HG02623 (cell line): ENCODE measurements around the gene DDN.

ENCODE experiments used
- ATAC-seq: cut with Tn5 transposase; IDR thresholded peaks from one replicate; pipeline ENCODE4 v1.9.1; 2021; ENCODE audit warnings: moderate library complexity; ENCODE audit not compliant: unreplicated experiment

DDN gene

GRCh38 chr12:49015196-49015595 lies 16.0 kb upstream of the DDN start:
- ATAC-seq, result no peak

- ATAC-seq, result no peak
Measured at GRCh38 chr12:49014547-49014946, 15.4 kb upstream of the DDN start.

DNA sequence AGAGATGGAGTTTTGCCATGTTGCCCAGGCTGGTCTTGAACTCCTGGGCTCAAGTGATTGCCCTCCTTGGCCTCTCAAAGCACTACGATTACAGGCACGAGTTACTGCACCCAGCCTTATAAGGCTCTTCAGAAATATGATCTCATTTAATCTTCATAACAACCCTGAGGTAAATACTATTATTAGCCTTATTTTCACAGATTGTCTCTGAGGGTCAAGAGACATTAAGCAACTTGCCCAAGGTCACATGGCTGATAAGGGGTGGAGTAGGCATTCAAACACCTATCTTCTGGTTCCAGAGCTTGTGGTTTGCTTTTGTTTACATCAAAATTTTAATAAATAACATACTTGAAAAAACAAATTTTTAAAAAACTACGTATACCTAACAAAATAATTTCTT lies 14.3 kb upstream of the DDN start:
- no peak for ATAC-seq

GRCh38 chr12:49012739-49013138 lies 13.6 kb upstream of the DDN start:
- ATAC-seq, result no peak

DNA sequence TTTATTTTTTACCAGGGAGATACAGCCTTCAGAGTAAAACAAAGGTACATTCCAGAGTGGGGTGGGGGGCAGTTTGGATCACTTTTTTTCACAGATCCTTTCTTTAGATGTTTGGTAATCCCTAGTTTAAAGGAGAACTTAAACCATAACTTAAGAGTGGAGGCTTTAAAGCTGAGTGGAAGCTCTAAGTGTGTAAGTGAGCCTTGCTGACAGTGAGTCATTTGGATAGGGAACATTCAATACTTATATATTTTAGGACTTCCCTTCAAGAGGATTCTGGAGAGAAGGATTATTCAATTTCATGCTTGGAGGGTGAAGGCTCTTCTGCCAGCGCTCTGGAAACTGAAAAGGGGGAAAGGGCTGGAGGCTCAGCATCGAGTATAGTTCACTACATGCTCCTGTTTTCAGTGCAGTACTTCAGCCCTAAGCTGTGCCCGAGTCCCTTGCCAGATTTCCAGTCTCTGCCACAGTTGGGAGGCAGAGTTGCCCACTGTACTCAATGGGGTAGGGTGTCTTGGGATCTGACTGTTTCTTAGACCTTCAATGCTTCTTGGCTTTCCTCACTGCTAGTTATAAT lies 11.0 kb upstream of the DDN start:
- no peak for ATAC-seq

DNA sequence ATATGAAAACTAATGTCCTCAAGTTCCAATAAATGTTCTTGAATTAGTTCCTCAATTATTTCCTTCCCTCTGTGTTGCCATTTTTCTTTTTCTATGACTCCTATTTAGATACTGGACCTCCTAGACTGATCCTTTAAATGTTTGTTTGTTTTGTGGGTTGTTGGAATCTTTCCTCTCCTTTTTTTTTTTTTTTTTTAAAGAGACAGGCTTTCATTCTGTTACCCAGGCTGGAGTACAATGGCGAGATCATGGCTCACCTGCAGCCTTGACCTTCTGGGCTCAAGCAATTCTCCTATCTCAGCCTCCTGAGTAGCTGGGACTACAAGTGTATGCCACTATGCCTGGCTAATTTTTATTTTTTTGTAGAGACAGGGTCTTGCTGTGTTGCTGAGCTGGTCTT lies 9.8 kb upstream of the DDN start:
- no peak for ATAC-seq

GRCh38 chr12:49000346-49000745 lies 1.2 kb upstream of the DDN start:
- ATAC-seq, result no peak

- no peak for ATAC-seq
Measured at GRCh38 chr12:48998497-48999353, 450 bp downstream of the DDN start.

GRCh38 chr12:48997719-48998496 lies 1.3 kb downstream of the DDN start:
- no peak for ATAC-seq

DNA sequence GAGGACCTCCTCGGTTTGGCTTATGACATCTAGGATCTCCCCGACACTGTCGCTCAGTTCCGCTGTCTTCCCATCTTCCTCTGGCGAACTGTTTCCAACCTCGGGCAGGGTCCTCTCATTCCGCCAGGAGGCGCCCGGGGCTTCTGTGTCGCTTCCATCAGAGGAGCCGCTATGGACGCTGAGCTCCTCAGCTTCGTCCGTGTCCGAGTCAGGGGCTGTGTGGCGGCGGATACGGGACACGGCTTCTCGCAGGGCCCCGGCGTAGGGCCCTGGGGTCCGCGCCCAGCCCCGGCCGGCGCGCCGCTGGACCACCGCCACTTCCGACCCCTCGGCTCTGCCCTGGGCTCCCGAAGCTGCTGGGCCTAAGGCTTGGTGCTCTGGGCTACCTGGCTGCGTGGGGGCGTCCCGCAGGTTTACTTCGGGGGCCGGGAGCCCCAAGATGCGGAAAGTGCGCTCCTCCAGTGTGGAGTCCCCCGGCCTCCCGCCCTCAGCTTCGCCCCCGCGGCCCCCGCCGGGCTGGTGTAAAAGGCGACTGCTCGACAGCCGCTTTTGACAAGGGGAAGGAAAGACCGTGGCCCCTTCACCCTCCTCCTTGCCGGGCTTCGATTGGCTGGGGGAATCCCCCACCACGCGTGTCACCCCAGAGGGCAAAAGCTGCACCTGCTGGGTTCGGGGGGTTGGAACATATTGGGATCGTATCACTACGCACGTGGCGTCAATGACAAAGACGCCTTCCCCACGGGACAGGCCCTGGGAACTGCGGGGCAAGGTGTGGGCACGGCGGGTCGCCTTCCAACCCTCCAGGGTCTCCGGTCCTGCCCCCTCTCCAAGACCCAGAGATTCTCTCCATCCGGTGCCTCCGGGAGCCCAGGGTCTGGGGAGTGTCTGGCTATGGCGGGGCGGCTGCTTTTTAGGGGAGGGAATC lies 2.1 kb downstream of the DDN start:
- no peak for ATAC-seq

GRCh38 chr12:48995086-48995879 lies 3.9 kb downstream of the DDN start:
- no peak for ATAC-seq

- ATAC-seq, result no peak
Measured at GRCh38 chr12:48994224-48995085, 4.7 kb downstream of the DDN start.

- ATAC-seq, result no peak
Measured at GRCh38 chr12:48993787-48994186, 5.4 kb downstream of the DDN start.

DNA sequence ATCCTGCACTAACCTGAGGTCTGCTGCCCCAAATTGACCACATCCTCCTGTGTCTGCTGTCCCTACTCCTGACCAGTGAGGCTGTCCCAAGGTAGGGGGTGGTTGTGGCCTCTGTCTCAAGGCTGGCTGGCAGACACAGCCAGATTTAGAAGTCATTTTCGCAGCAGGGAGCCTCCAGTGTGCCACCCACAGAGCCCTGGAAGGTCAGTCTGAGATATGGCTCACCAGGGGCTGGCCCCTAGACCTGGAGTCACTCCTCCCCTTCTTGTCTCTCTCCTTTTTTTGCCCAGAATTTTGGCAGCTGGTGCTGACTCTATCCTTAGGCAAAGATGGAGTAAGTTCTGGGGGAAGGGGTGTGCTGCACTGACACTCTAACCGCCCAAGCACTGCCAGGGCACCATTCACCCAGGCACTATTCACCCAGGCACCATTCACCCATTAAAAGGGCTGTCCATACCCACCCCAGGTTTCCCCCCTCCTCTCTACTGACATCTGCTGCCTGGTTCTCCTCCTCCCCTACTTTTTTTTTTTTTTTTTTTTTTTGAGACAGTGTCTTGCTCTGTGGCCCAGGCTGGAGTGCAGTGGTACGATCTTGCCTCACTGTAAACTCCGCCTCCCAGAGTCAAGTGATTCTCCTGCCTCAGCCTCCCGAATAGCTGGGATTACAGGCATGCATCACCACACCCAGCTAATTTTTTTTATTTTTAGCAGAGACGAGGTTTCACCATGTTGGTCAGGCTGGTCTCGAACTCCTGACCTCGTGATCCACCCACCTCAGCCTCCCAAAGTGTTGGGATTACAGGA lies 7.7 kb downstream of the DDN start:
- no peak for ATAC-seq

DNA sequence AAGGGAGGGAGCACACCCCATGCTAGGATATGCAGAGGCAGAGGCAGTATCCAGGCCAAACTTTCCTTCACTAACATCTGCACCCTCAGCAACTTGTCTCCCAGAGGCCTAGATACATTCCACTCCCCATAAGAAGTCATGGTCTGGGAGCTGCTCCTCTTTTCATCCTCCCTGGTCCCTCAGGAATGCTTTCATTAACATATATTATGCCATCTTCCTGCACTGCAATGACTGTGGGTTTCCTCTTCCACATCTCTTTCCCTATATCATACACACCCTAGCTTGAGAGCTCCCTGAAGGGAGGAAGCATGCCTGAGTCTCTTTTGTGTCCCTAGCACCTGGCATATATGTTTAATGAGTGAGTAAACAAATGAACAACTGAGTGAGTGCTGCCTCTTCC lies 8.6 kb downstream of the DDN start:
- no peak for ATAC-seq

DNA sequence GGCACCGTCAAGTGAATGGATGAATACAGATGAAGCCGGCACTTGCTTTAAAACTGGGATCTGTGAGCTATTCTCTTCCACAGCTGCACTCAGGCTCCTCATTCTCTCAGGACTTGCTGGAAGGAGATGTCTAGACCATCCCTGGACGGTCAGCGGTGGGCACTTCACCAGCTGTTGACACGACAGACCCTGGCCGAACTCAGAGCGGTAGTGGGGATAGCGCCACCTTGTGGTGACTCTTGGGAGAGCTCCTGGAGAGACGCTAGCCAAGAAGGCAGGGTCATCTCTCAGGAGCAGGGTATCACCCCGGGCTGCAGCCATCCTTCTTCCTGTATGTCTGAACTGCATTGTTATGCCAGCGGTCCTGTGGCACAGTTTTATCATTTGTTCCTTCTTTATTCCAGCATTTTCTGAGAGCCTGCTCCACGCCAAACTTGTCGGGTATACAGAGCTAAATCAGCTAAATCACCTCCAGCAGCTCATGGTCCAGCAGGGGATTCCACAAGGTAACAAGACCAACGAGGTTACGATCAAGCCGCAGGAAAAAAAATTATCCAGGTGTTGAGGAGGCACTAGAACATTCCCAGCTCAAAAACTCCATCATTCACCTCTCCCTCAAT lies 11.0 kb downstream of the DDN start:
- no peak for ATAC-seq

- ATAC-seq, result no peak
Measured at GRCh38 chr12:48986720-48987291, 12.4 kb downstream of the DDN start.

GRCh38 chr12:48985901-48986300 lies 13.3 kb downstream of the DDN start:
- ATAC-seq, result no peak
